GM12878 (cell line): Measurements from ENCODE around the gene IL37. TPM values are rescaled to one million over a fixed set of nuclear protein-coding genes. Genes with fewer than 3 reads are reported as not detected.

Experiments
- ATAC-seq: fragments of 200-7000 bp; cut with Tn5 transposase; 3 replicates; pipeline ENCODE4 v1.9.1; 2020; ENCODE audit warnings: mild to moderate bottlenecking, moderate library complexity
- BruUV-seq: library from RNA; stranded (reverse); fragments of 400-500 nt; replicated peaks from 2 replicates; lab custom pipeline; 2021; lab: Mats Ljungman, UMichigan
- CTCF ChIA-PET: fragments of 300-600 bp; sonication (Branson Sonifier 250); formaldehyde crosslinking; extraction: SDS; loops from one replicate; lab custom pipeline; 2021; ENCODE audit warnings: inconsistent platforms; lab: Yijun Ruan, JAX
- POLR2A ChIA-PET: fragments of 350-600 bp; formaldehyde crosslinking; extraction: SDS; loops from one replicate; lab custom pipeline; 2021; ENCODE audit warnings: inconsistent platforms; lab: Charles Lee
- RAD21 ChIA-PET: fragments of 300-600 bp; sonication (Branson Sonifier 250); formaldehyde crosslinking; loops from one replicate; lab custom pipeline; 2023; ENCODE audit warnings: antibody characterized with exemption; ENCODE audit not compliant: unreplicated experiment; lab: Charles Lee
- SMC1A ChIA-PET: fragments of 300-600 bp; sonication (Branson Sonifier 250); formaldehyde crosslinking; loops from one replicate; lab custom pipeline; 2023; ENCODE audit not compliant: unreplicated experiment, uncharacterized antibody; lab: Charles Lee
- DNase-seq: peaks from one replicate; pipeline ENCODE4 v3.0.0-alpha.2; 2011; ENCODE audit warnings: low read depth, low spot score
- FAIRE-seq: peaks from 3 replicates; lab custom pipeline; 2011; peaks lifted over from hg19 to GRCh38; lab: Jason Lieb, UNC
- H2AFZ ChIP-seq: 2 replicates; pipeline ENCODE4 v1.6.0; 2011; ENCODE audit warnings: low read depth, low read length, control low read depth; ENCODE audit not compliant: control insufficient read depth
- H3K27ac ChIP-seq: 2 replicates; pipeline ENCODE4 v1.5.1; 2011; ENCODE audit warnings: control low read depth; ENCODE audit not compliant: control insufficient read depth, insufficient read depth
- H3K27me3 ChIP-seq, 2 experiments: replicated peaks in 1 of 2; 2 replicates each; pipeline versions ENCODE4 v1.6.0 to v1.6.1; 2011; ENCODE audit warnings: low read length in 1 of 2; ENCODE audit not compliant: control insufficient read depth in 2 of 2, insufficient read depth in 2 of 2
- H3K36me3 ChIP-seq, 2 experiments: 2 replicates each; pipeline ENCODE4 v1.5.1; 2011; ENCODE audit warnings: low read length in 1 of 2; ENCODE audit not compliant: control insufficient read depth in 2 of 2, insufficient read depth in 2 of 2
- H3K4me1 ChIP-seq: 2 replicates; pipeline ENCODE4 v1.6.1; 2011; ENCODE audit warnings: mild to moderate bottlenecking, low read length, moderate library complexity, mixed read lengths; ENCODE audit not compliant: control insufficient read depth, insufficient read depth
- H3K4me2 ChIP-seq: 2 replicates; pipeline ENCODE4 v1.6.0; 2011; ENCODE audit warnings: control low read depth; ENCODE audit not compliant: control insufficient read depth, insufficient read depth
- H3K4me3 ChIP-seq: fragments of 200-600 bp; sonication (generic); 2 replicates; pipeline ENCODE4 v1.5.1; 2016
- H3K79me2 ChIP-seq: 2 replicates; pipeline ENCODE4 v1.6.0; 2011; ENCODE audit warnings: low read length; ENCODE audit not compliant: control insufficient read depth, insufficient read depth
- H3K9ac ChIP-seq: 2 replicates; pipeline ENCODE4 v1.8.0; 2011; ENCODE audit warnings: low read length, control low read depth, mixed read lengths; ENCODE audit not compliant: control insufficient read depth, insufficient read depth
- H3K9me3 ChIP-seq: replicated peaks from 3 replicates; pipeline ENCODE4 v1.5.1; 2011; ENCODE audit warnings: mild to moderate bottlenecking, low read length; ENCODE audit not compliant: control insufficient read depth, insufficient read depth
- H4K20me1 ChIP-seq: 2 replicates; pipeline ENCODE4 v1.6.0; 2011; ENCODE audit not compliant: control insufficient read depth, insufficient read depth
- ASH2L ChIP-seq: fragments of 300-600, 200-600 bp; sonication (generic); IDR thresholded peaks from 2 replicates; pipeline ENCODE4 v1.6.1; 2017; ENCODE audit warnings: low read depth, mild to moderate bottlenecking, borderline replicate concordance
- BACH1 ChIP-seq: fragments of 450-650 bp; IDR thresholded peaks from 2 replicates; pipeline ENCODE4 v1.6.1; 2017; ENCODE audit warnings: mild to moderate bottlenecking, borderline replicate concordance
- BMI1 ChIP-seq: fragments of 450-650 bp; IDR thresholded peaks from 2 replicates; pipeline ENCODE4 v1.6.1; 2016; ENCODE audit warnings: mild to moderate bottlenecking, moderate library complexity, borderline replicate concordance
- BRCA1 ChIP-seq: IDR thresholded peaks from 2 replicates; pipeline ENCODE4 v1.6.1; 2011; ENCODE audit warnings: low read depth, low read length, improper control_type of control experiment
- CBFB ChIP-seq: IDR thresholded peaks from 2 replicates; pipeline ENCODE4 v1.6.1; 2016; ENCODE audit warnings: antibody characterized with exemption, low read depth
- CBX3 ChIP-seq: fragments of 200-600 bp; sonication (generic); IDR thresholded peaks from 2 replicates; pipeline ENCODE4 v1.6.1; 2016; ENCODE audit warnings: low read depth, borderline replicate concordance
- CEBPB ChIP-seq, 2 experiments: fragments of 150-350 bp in 1 of 2; IDR thresholded peaks; 2 replicates each; pipeline ENCODE4 v1.6.1; 2012 to 2014; ENCODE audit warnings: low read depth in 2 of 2, low read length in 2 of 2, borderline replicate concordance in 1 of 2, inconsistent platforms in 1 of 2
- E2F8 ChIP-seq: fragments of 450-650 bp; IDR thresholded peaks from 2 replicates; pipeline ENCODE4 v1.6.1; 2018; ENCODE audit warnings: mild to moderate bottlenecking, low read depth, moderate library complexity; ENCODE audit not compliant: partially characterized antibody
- MEF2B ChIP-seq: fragments of 450-650 bp; IDR thresholded peaks from 2 replicates; pipeline ENCODE4 v1.6.1; 2018; ENCODE audit warnings: mild to moderate bottlenecking, moderate library complexity; ENCODE audit not compliant: partially characterized antibody, poor library complexity, severe bottlenecking
- NBN ChIP-seq: fragments of 450-650 bp; IDR thresholded peaks from 2 replicates; pipeline ENCODE4 v1.6.1; 2016
- POLR2A ChIP-seq: IDR thresholded peaks from 2 replicates; pipeline ENCODE4 v1.6.1; 2011; ENCODE audit warnings: low read depth, mild to moderate bottlenecking, low read length
- POLR2AphosphoS5 ChIP-seq: IDR thresholded peaks from 2 replicates; pipeline ENCODE4 v1.6.1; 2011; ENCODE audit warnings: mild to moderate bottlenecking, low read length, inconsistent platforms
- RFX5 ChIP-seq: IDR thresholded peaks from 2 replicates; pipeline ENCODE4 v1.6.1; 2011; ENCODE audit warnings: low read depth, low read length, improper control_type of control experiment
- SUZ12 ChIP-seq: fragments of 200-600 bp; sonication (generic); IDR thresholded peaks from one replicate; pipeline ENCODE4 v1.6.1; 2018; ENCODE audit warnings: antibody characterized with exemption, mild to moderate bottlenecking; ENCODE audit not compliant: unreplicated experiment
- TARDBP ChIP-seq: IDR thresholded peaks from 2 replicates; pipeline ENCODE4 v1.6.1; 2016; ENCODE audit warnings: borderline replicate concordance
- TCF12 ChIP-seq: IDR thresholded peaks from 2 replicates; pipeline ENCODE4 v1.6.1; 2011; ENCODE audit warnings: low read depth, mild to moderate bottlenecking, low read length
- ZNF687 ChIP-seq: fragments of 450-650 bp; IDR thresholded peaks from 2 replicates; pipeline ENCODE4 v1.6.1; 2017; ENCODE audit warnings: mild to moderate bottlenecking, moderate library complexity
- ZZZ3 ChIP-seq: IDR thresholded peaks from 2 replicates; pipeline ENCODE4 v1.6.1; 2011; ENCODE audit warnings: low read depth; ENCODE audit not compliant: control insufficient read depth, insufficient read length
- WGBS: methylation state at CpG from one replicate; pipeline ENCODE4 v1.1.6; 2016; ENCODE audit warnings: low lambda C conversion rate; ENCODE audit not compliant: insufficient replicate concordance, insufficient coverage; ENCODE audit errors: missing lambda C conversion rate; 5-methylcytosine and 5-hydroxymethylcytosine counted together
- in situ Hi-C: fragments of 300-500 bp; cut with MboI; formaldehyde crosslinking; loops from 9 replicates; pipeline ENCODE4 v1.14.3; 2018; ENCODE audit warnings: mixed read lengths
- intact Hi-C: fragments of 100-400 bp; cut with micrococcal nuclease; formaldehyde crosslinking; loops from one replicate; pipeline ENCODE4 v1.14.2; 2022; ENCODE audit not compliant: unreplicated experiment
- polyA plus RNA-seq, 11 experiments: library from polyadenylated mRNA; depleted of rRNA in 4 of 11; unstranded in 6 of 11; stranded (reverse) in 5 of 11; fragments of >200 nt; fragmentation: Nextera tagmentation in 4 of 11; fragmentation: Illumina TruSeq in 1 of 11; extraction: Ambion mirVana in 4 of 11; extraction: Trizol in 1 of 11; gene quantifications; 1 replicate in 1 of 11; 2 replicates in 10 of 11; pipeline versions ENCODE4 v1.2.1 to v1.2.3, GENCODE V29; 2011 to 2016; ENCODE audit warnings: inconsistent platforms in 2 of 11, missing spikeins in 2 of 11, low read depth in 1 of 11
- total RNA-seq, 4 experiments: library from RNA; depleted of rRNA in 3 of 4; stranded (reverse); fragments of >200 nt in 3 of 4; fragmentation: Illumina TruSeq in 1 of 4; extraction: Trizol in 1 of 4; gene quantifications; 2 replicates each; pipeline versions ENCODE4 v1.2.1 to v1.2.3, GENCODE V29; 2013 to 2021

IL37 gene
- total and polyA plus RNA-seq, 10 of the 15 experiments (the other 5 are each of a cell fraction or from before 2014, with no cell fraction given) = 0.41 to 0.54 TPM; not detected in 8

- no peak for TF ChIP-seq ZNF687
- TF ChIP-seq BACH1 = no peak
- TF ChIP-seq TCF12 = no peak
- TF ChIP-seq E2F8 = no peak
- TF ChIP-seq POLR2A = no peak
- TF ChIP-seq, all 136 proteins: peak for 0
These were observed 36.4 kb downstream of the IL37 start (continued) for GRCh38 chr2:112947374-112947773.

GRCh38 chr2:112949456-112949855, 38.5 kb downstream of the IL37 start:
- H3K79me2 ChIP-seq = no peaks in the 10 kb centered on the region
- in situ Hi-C loops = no loop called here
- H3K4me1 ChIP-seq = no peaks in the 10 kb centered on the region
- no peaks in the 10 kb centered on the region; the same call in 2 of the 3 replicates for H3K9me3 ChIP-seq
- no peaks in the 10 kb centered on the region for H4K20me1 ChIP-seq
- H3K27ac ChIP-seq = no peak overlapping the region
- SMC1A ChIA-PET = interaction anchor here (1.0 to 2.2 kb wide), 2 partner anchors 64 to 201 kb away, joined by 3 to 6 read pairs; no protein-coding TSS in a partner anchor
- intact Hi-C loops = no loop called here
- no peaks in the 10 kb centered on the region for H3K36me3 ChIP-seq
- POLR2A ChIA-PET = no interaction called here
- no peak overlapping the region for H2AFZ ChIP-seq
- FAIRE-seq (no peak), ATAC-seq (no peak), DNase-seq (no peak)
- H3K4me2 ChIP-seq = no peak overlapping the region
- RAD21 ChIA-PET = no interaction called here
- H3K4me3 ChIP-seq = no peak overlapping the region
- no peak overlapping the region for H3K9ac ChIP-seq
- 57% methylated on average over 8 of the region's 8 CpGs for WGBS
- no TSS peak for BruUV-seq
- CTCF ChIA-PET = interaction anchor here (0.7 to 2.4 kb wide), 3 partner anchors 9 to 213 kb away, joined by 3 to 5 read pairs (median 3); no protein-coding TSS in a partner anchor
- peaks cover 0 to 4% of the 10 kb centered on the region in 2 experiments; a peak in 1 of 4 replicates for H3K27me3 ChIP-seq
- no peak for TF ChIP-seq BMI1
- no peak for TF ChIP-seq MEF2B
- TF ChIP-seq POLR2AphosphoS5 = no peak
- TF ChIP-seq RFX5 = no peak
- no peak for TF ChIP-seq SUZ12
- TF ChIP-seq CBFB = no peak
- TF ChIP-seq CEBPB (IDR thresholded peaks at IDR 0.05; ENCODE audit: borderline replicate concordance in 1 of 2, low read depth in 2 of 2, low read length in 2 of 2) = no peak
- no peak for TF ChIP-seq ASH2L
- TF ChIP-seq TARDBP = no peak
- no peak for TF ChIP-seq NBN
- TF ChIP-seq BRCA1 = no peak
- no peak for TF ChIP-seq CBX3
- no peak for TF ChIP-seq ZZZ3
